ENCODE data around the gene ASCL1. TPM values are rescaled to one million over a fixed set of nuclear protein-coding genes. Genes with fewer than 3 reads are reported as not detected.
A peak's percentile ranks its signal among the peaks of the same experiment; 100 is the strongest.

ASCL1 gene
- total RNA-seq, 1 donor from 2014 or later, result not detected

GRCh38 chr12:102927220-102927619 is 30.3 kb upstream of the ASCL1 start:
- no peak for DNase-seq (ENCODE audit: low read depth)
- H3K4me3 ChIP-seq (ENCODE audit: low read depth, low read length), result no peak overlapping the region
- TF ChIP-seq CTCF (conservative IDR thresholded peaks at IDR 0.05; ENCODE audit: low read depth, low read length), result no peak

- no peak for DNase-seq (ENCODE audit: low read depth)
- no peak for TF ChIP-seq CTCF (conservative IDR thresholded peaks at IDR 0.05; ENCODE audit: low read depth, low read length)
Observed at GRCh38 chr12:102933168-102933567, 24.3 kb upstream of the ASCL1 start.

GRCh38 chr12:102939059-102939458 is 18.4 kb upstream of the ASCL1 start:
- TF ChIP-seq CTCF (conservative IDR thresholded peaks at IDR 0.05; ENCODE audit: low read depth, low read length), result no peak
- DNase-seq (ENCODE audit: low read depth), result no peak
- H3K4me3 ChIP-seq (ENCODE audit: low read depth, low read length), result no peak overlapping the region

More at GRCh38 chr12:102933168-102933567, 24.3 kb upstream of the ASCL1 start:
- H3K4me3 ChIP-seq (ENCODE audit: low read depth, low read length), result no peak overlapping the region

- TF ChIP-seq CTCF (conservative IDR thresholded peaks at IDR 0.05; ENCODE audit: low read depth, low read length), result peak; percentile 71
- DNase-seq (ENCODE audit: low read depth), result no peak
- no peak overlapping the region for H3K4me3 ChIP-seq (ENCODE audit: low read depth, low read length)
Observed at GRCh38 chr12:102939670-102940222, 17.7 kb upstream of the ASCL1 start.

- no peak for DNase-seq (ENCODE audit: low read depth)
- H3K4me3 ChIP-seq (ENCODE audit: low read depth, low read length), result no peak overlapping the region
- TF ChIP-seq CTCF (conservative IDR thresholded peaks at IDR 0.05; ENCODE audit: low read depth, low read length), result no peak
Observed at GRCh38 chr12:102946042-102946441, 11.4 kb upstream of the ASCL1 start.

GRCh38 chr12:102948941-102949352 is 8.5 kb upstream of the ASCL1 start:
- DNase-seq (ENCODE audit: low read depth), result no peak
- no peak overlapping the region for H3K4me3 ChIP-seq (ENCODE audit: low read depth, low read length)
- peak; percentile 89 for TF ChIP-seq CTCF (conservative IDR thresholded peaks at IDR 0.05; ENCODE audit: low read depth, low read length)

All from epithelial cell of proximal tubule (primary cell).